Body of pancreas (tissue), 4 donors: Measurements from ENCODE around the gene RPGRIP1L.

Experiments used
- POLR2A ChIP-seq, 3 donors: fragments of 450-650 bp; IDR thresholded peaks; one replicate each; pipeline ENCODE4 v1.6.1; 2016; ENCODE audit warnings: antibody characterized with exemption in 3 of 3, mild to moderate bottlenecking in 2 of 3
- TF ChIP-seq, protein P1 (sequence below), 7 experiments: fragments of 450-650 bp in 4 of 7; fragments of 200-600 bp in 3 of 7; sonication (generic) in 3 of 7; IDR thresholded peaks; one replicate each; pipeline ENCODE4 v1.5.1; 2016 to 2019; ENCODE audit warnings: antibody characterized with exemption in 7 of 7

DNA sequence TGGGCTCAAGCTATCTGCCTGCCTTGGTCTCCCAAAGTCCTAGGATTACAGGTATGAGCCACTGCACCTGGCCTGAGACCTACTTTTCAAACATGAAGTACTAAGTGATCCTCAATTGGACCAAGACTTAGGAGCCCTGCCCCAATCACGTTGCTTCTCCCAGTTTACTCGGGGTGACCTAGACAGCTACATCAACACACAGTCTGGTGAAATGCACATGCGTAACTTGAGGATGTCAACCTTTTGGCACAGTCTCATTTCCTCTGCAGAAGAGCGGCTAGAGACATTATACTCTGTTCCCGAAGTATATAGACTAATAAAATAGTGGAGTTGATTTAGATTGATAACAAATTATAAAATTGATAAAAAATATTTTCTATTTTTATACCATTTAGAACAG, 17.4 kb upstream of the RPGRIP1L start:
- TF ChIP-seq POLR2A (IDR thresholded peaks at IDR 0.05) = no peak
- TF ChIP-seq, protein P1, sequence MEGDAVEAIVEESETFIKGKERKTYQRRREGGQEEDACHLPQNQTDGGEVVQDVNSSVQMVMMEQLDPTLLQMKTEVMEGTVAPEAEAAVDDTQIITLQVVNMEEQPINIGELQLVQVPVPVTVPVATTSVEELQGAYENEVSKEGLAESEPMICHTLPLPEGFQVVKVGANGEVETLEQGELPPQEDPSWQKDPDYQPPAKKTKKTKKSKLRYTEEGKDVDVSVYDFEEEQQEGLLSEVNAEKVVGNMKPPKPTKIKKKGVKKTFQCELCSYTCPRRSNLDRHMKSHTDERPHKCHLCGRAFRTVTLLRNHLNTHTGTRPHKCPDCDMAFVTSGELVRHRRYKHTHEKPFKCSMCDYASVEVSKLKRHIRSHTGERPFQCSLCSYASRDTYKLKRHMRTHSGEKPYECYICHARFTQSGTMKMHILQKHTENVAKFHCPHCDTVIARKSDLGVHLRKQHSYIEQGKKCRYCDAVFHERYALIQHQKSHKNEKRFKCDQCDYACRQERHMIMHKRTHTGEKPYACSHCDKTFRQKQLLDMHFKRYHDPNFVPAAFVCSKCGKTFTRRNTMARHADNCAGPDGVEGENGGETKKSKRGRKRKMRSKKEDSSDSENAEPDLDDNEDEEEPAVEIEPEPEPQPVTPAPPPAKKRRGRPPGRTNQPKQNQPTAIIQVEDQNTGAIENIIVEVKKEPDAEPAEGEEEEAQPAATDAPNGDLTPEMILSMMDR (IDR thresholded peaks at IDR 0.05) = no peak
